HG03469 (cell line): ENCODE data around the gene VWA8.
"Not testable (repeated sequence)": the region's sequence is repeated elsewhere in the genome, so short reads cannot be mapped to it uniquely, and the experiment has no call there.

Experiments
- ATAC-seq: cut with Tn5 transposase; IDR thresholded peaks from one replicate; pipeline ENCODE4 v1.9.1; 2021; ENCODE audit warnings: mild to moderate bottlenecking, moderate library complexity, moderate number of reproducible peaks; ENCODE audit not compliant: unreplicated experiment

The VWA8 gene

GRCh38 chr13:41859565-41859964, 101.3 kb downstream of the VWA8 start:
- no peak for ATAC-seq

GRCh38 chr13:41858780-41859179, 102.1 kb downstream of the VWA8 start:
- ATAC-seq = no peak

- no peak for ATAC-seq
Measured at GRCh38 chr13:41854758-41855157, 106.2 kb downstream of the VWA8 start.

GRCh38 chr13:41851351-41851750, 109.6 kb downstream of the VWA8 start:
- no peak for ATAC-seq

- no peak for ATAC-seq
Measured at GRCh38 chr13:41848435-41849255, 112.3 kb downstream of the VWA8 start.

- no peak for ATAC-seq
Measured at GRCh38 chr13:41847216-41847615, 113.7 kb downstream of the VWA8 start.

GRCh38 chr13:41842036-41842620, 118.8 kb downstream of the VWA8 start:
- no peak for ATAC-seq

GRCh38 chr13:41837629-41838028, 123.3 kb downstream of the VWA8 start:
- ATAC-seq = no peak

- ATAC-seq = no peak
Measured at GRCh38 chr13:41835871-41836270, 125.0 kb downstream of the VWA8 start.

- ATAC-seq = not testable (repeated sequence)
Measured at GRCh38 chr13:41834697-41835096, 126.2 kb downstream of the VWA8 start.

- ATAC-seq = no peak
Measured at GRCh38 chr13:41833831-41834230, 127.1 kb downstream of the VWA8 start.

- ATAC-seq = no peak
Measured at GRCh38 chr13:41833201-41833600, 127.7 kb downstream of the VWA8 start.

- no peak for ATAC-seq
Measured at GRCh38 chr13:41827507-41828213, 133.2 kb downstream of the VWA8 start.

- no peak for ATAC-seq
Measured at GRCh38 chr13:41825691-41826090, 135.2 kb downstream of the VWA8 start.

- ATAC-seq = no peak
Measured at GRCh38 chr13:41823476-41823875, 137.4 kb downstream of the VWA8 start.

GRCh38 chr13:41822560-41822959, 138.3 kb downstream of the VWA8 start:
- no peak for ATAC-seq

- no peak for ATAC-seq
Measured at GRCh38 chr13:41821238-41821594, 139.7 kb downstream of the VWA8 start.

GRCh38 chr13:41820581-41821237, 140.2 kb downstream of the VWA8 start:
- ATAC-seq = no peak

- ATAC-seq = no peak
Measured at GRCh38 chr13:41816057-41816456, 144.9 kb downstream of the VWA8 start.

- no peak for ATAC-seq
Measured at GRCh38 chr13:41813426-41813825, 147.5 kb downstream of the VWA8 start.

GRCh38 chr13:41812851-41813250, 148.1 kb downstream of the VWA8 start:
- no peak for ATAC-seq
